Upper lobe of right lung (tissue), 1 donor: ENCODE results near the gene RNF7. TPM values are rescaled to one million over a fixed set of nuclear protein-coding genes. Genes with fewer than 3 reads are reported as not detected.

Source experiments
- ATAC-seq: fragments of 200-7000 bp; cut with Tn5 transposase; one replicate; pipeline ENCODE4 v1.9.1; 2020; ENCODE audit warnings: mild to moderate bottlenecking, moderate library complexity
- DNase-seq: peaks from one replicate; pipeline ENCODE4 v3.0.0-alpha.2; 2020
- H3K27ac ChIP-seq: fragments of 200-600 bp; one replicate; pipeline ENCODE4 v1.8.0; 2022
- H3K27me3 ChIP-seq: fragments of 200-600 bp; one replicate; pipeline ENCODE4 v1.8.0; 2022; ENCODE audit warnings: mild to moderate bottlenecking
- H3K36me3 ChIP-seq: fragments of 200-600 bp; one replicate; pipeline ENCODE4 v1.8.0; 2022
- H3K4me1 ChIP-seq: fragments of 200-600 bp; one replicate; pipeline ENCODE4 v1.8.0; 2022
- H3K4me3 ChIP-seq: fragments of 200-600 bp; one replicate; pipeline ENCODE4 v1.8.0; 2022; ENCODE audit warnings: mild to moderate bottlenecking
- H3K9me3 ChIP-seq: fragments of 200-600 bp; one replicate; pipeline ENCODE4 v1.8.0; 2022
- CTCF ChIP-seq: fragments of 200-600 bp; IDR thresholded peaks from one replicate; pipeline ENCODE4 v1.8.0; 2022; ENCODE audit warnings: antibody characterized with exemption
- intact Hi-C: fragments of 100-400 bp; cut with DNase I; formaldehyde crosslinking; loops from one replicate; pipeline ENCODE4 v1.11.0; 2022
- total RNA-seq: library from RNA; stranded (reverse); fragmentation: NEBNext Ultra II Directional; extraction: Animal tissue kit (Norgen Biotek cat#: 25700); gene quantifications from one replicate; pipeline ENCODE4 v1.2.1, GENCODE V29; 2021
- donor health status: DM: no; HTN: yes; CAD: no; lungs with severe emphysema.

The RNF7 gene
- total RNA-seq, 1 donor from 2014 or later = 68.6 TPM

DNA sequence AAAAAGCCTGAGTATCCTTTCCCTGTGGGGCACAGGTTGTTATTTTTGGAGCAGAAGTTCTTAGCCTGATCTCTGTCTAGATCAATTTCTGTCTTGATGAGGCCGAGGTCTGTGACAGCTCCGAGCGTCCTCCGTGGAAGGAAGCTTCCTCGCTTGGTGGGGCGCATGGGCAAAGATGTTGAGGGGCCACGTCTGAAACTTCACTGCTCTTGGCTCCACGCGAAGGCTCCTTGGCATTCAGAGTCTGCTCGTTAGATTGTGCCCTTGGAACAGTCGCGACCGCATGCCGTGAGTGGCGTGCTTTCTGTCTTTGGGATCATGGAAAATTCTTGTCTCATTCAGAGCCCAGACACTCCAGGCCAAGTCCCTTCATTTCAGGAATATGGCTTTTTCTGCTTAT, 38.8 kb downstream of the RNF7 start:
- no peak for TF ChIP-seq CTCF
- Histone ChIP-seq H3K27ac (no peak overlapping the region), H3K36me3 (no peaks in the 10 kb centered on the region), H3K9me3 (no peaks in the 10 kb centered on the region), H3K4me1 (no peaks in the 10 kb centered on the region), H3K4me3 (no peak overlapping the region), H3K27me3 (no peaks in the 10 kb centered on the region)
- DNase-seq = no peak
- no peak for ATAC-seq
- intact Hi-C loops = no loop called here

DNA sequence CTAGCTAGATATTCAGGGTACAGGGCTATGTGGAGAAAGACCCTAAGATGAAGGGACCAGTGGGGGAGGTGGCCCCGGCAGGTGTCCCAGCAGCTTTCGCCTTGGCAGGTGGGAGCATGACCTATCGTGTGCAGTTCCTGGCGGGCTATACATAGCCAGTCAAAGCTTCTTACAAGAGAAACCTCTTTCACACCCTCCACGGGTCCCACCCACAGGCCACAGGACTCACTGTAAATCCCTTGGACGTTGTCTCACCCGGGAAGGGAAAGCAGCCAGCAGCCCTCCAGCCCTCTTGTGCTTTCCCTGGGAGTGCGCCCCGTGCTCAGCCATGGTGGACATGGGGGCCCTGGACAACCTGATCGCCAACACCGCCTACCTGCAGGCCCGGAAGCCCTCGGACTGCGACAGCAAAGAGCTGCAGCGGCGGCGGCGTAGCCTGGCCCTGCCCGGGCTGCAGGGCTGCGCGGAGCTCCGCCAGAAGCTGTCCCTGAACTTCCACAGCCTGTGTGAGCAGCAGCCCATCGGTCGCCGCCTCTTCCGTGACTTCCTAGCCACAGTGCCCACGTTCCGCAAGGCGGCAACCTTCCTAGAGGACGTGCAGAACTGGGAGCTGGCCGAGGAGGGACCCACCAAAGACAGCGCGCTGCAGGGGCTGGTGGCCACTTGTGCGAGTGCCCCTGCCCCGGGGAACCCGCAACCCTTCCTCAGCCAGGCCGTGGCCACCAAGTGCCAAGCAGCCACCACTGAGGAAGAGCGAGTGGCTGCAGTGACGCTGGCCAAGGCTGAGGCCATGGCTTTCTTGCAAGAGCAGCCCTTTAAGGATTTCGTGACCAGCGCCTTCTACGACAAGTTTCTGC, 40.1 kb downstream of the RNF7 start:
- Histone ChIP-seq H3K36me3 (no peaks in the 10 kb centered on the region), H3K9me3 (no peaks in the 10 kb centered on the region), H3K4me3 (no peak overlapping the region), H3K4me1 (no peaks in the 10 kb centered on the region), H3K27me3 (no peaks in the 10 kb centered on the region), H3K27ac (no peak overlapping the region)
- no peak for DNase-seq
- intact Hi-C loops = no loop called here
- no peak for ATAC-seq
- no peak for TF ChIP-seq CTCF

GRCh38 chr3:141779667-141780066, 41.6 kb downstream of the RNF7 start:
- intact Hi-C loops = no loop called here
- Histone ChIP-seq H3K4me1 (no peaks in the 10 kb centered on the region), H3K9me3 (no peaks in the 10 kb centered on the region), H3K36me3 (no peaks in the 10 kb centered on the region), H3K27me3 (no peaks in the 10 kb centered on the region), H3K4me3 (no peak overlapping the region), H3K27ac (no peak overlapping the region)
- no peak for ATAC-seq
- no peak for DNase-seq
- TF ChIP-seq CTCF = no peak

DNA sequence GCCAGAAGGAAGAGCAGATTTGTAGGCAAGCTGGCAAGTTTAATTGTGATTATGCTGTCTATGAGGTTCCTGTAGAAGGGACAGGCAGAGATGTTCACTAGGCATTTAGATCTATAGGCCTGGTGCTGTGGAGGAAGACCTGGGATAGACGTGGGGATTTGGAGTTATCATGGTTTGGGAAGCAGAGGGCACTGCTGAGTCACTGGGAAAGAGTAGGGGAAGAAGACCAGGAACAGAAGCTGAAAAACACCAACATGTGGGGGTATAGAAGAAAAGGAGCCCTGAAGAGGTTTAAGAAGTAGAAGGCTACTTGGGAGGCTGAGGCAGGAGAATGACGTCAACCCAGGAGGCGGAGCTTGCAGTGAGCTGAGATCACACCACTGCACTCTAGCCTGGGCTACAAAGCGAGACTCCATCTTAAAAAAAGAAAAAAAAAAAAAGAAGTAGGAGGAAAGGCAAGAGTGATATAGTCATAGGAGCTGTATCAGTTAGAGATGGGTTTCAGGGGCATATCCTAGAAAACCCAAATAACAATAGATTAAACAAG, 44.4 kb downstream of the RNF7 start:
- Histone ChIP-seq H3K4me1 (no peaks in the 10 kb centered on the region), H3K27me3 (no peaks in the 10 kb centered on the region), H3K9me3 (no peaks in the 10 kb centered on the region), H3K36me3 (no peaks in the 10 kb centered on the region), H3K27ac (no peak overlapping the region), H3K4me3 (no peak overlapping the region)
- no peak for TF ChIP-seq CTCF
- ATAC-seq (peak; percentile 48), DNase-seq (no peak)
- intact Hi-C loops = no loop called here

- no peak overlapping the region for H3K27ac ChIP-seq
- H3K4me1 ChIP-seq = no peaks in the 10 kb centered on the region
- TF ChIP-seq CTCF = no peak
- no peaks in the 10 kb centered on the region for H3K27me3 ChIP-seq
- H3K9me3 ChIP-seq = no peaks in the 10 kb centered on the region
- intact Hi-C loops = no loop called here
- DNase-seq = no peak
- ATAC-seq = no peak
- no peaks in the 10 kb centered on the region for H3K36me3 ChIP-seq
- no peak overlapping the region for H3K4me3 ChIP-seq
Observed at GRCh38 chr3:141783632-141784031, 45.5 kb downstream of the RNF7 start.
